HG03354 (cell line): Measurements from ENCODE around the gene TMEM203.

Experiments used
- ATAC-seq: cut with Tn5 transposase; IDR thresholded peaks from one replicate; pipeline ENCODE4 v1.9.1; 2021; ENCODE audit warnings: mild to moderate bottlenecking; ENCODE audit not compliant: unreplicated experiment, poor library complexity, severe bottlenecking

The TMEM203 gene

GRCh38 chr9:137169896-137170358 lies 35.5 kb downstream of the TMEM203 start, which contains the start of gene LRRC26:
TSS of gene LRRC26 (minus strand) at chr9:137170051. CDS start at chr9:137169943, 108 bp downstream.
- ATAC-seq, result no peak

GRCh38 chr9:137168904-137169856 lies 36.3 kb downstream of the TMEM203 start:
- no peak for ATAC-seq

GRCh38 chr9:137168573-137168903 lies 36.9 kb downstream of the TMEM203 start:
- ATAC-seq, result no peak

GRCh38 chr9:137167747-137168572 lies 37.5 kb downstream of the TMEM203 start:
- no peak for ATAC-seq

GRCh38 chr9:137167277-137167746 lies 38.1 kb downstream of the TMEM203 start:
- no peak for ATAC-seq

GRCh38 chr9:137166380-137167229 lies 38.8 kb downstream of the TMEM203 start:
- ATAC-seq, result no peak

GRCh38 chr9:137165250-137165836 lies 40.1 kb downstream of the TMEM203 start:
- ATAC-seq, result no peak

GRCh38 chr9:137164370-137165249 lies 40.8 kb downstream of the TMEM203 start:
- ATAC-seq, result no peak

GRCh38 chr9:137163805-137164204 lies 41.6 kb downstream of the TMEM203 start:
- ATAC-seq, result no peak

- no peak for ATAC-seq
These were observed 42.1 kb downstream of the TMEM203 start for GRCh38 chr9:137163365-137163715.

- ATAC-seq, result no peak
These were observed 42.7 kb downstream of the TMEM203 start for GRCh38 chr9:137162505-137163364.

GRCh38 chr9:137161558-137162486 lies 43.6 kb downstream of the TMEM203 start:
- no peak for ATAC-seq

- no peak for ATAC-seq
These were observed 44.5 kb downstream of the TMEM203 start for GRCh38 chr9:137160716-137161557.

GRCh38 chr9:137160054-137160425 lies 45.4 kb downstream of the TMEM203 start:
- no peak for ATAC-seq
